ENCODE results near the gene FRMD1.

The FRMD1 gene

DNA sequence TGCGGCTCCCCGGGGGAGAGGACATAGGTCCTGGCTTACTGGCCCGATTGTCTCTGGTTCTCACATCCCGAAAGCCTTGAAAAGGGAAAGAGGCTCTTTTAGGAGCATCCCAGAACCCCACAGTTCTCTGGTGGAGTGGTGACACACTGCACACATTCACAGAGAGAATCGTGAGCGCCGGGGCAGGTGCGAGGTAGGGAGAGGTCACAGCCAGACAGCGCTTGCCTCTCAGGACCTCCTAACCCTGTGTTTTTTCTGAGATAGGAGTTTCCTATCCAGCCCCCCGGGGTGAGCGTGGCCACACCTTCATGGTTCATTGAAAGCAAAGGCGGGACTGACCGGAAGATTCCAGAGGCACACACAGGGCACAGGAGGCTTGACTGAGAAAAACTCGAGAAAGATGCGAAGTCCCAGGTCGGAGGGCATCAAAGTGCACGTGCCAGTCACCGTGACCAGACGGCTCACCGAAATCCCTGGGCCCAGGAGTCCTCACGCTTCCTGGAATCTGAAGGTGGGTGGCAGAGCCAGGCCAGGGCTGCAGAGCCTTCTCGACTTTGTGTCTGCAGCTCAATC, 46.5 kb upstream of the FRMD1 start:
- H3K4me3 ChIP-seq (replicated peaks; ENCODE audit: insufficient read depth, low read length): no peak overlapping the region
- no peaks in the 10 kb centered on the region for H3K27me3 ChIP-seq (ENCODE audit: insufficient read depth, poor library complexity, severe bottlenecking)
- H3K27ac ChIP-seq (replicated peaks): no peak overlapping the region
- TF ChIP-seq GABPA (IDR thresholded peaks at IDR 0.05; ENCODE audit: low read depth): no peak
- TF ChIP-seq, protein P1, sequence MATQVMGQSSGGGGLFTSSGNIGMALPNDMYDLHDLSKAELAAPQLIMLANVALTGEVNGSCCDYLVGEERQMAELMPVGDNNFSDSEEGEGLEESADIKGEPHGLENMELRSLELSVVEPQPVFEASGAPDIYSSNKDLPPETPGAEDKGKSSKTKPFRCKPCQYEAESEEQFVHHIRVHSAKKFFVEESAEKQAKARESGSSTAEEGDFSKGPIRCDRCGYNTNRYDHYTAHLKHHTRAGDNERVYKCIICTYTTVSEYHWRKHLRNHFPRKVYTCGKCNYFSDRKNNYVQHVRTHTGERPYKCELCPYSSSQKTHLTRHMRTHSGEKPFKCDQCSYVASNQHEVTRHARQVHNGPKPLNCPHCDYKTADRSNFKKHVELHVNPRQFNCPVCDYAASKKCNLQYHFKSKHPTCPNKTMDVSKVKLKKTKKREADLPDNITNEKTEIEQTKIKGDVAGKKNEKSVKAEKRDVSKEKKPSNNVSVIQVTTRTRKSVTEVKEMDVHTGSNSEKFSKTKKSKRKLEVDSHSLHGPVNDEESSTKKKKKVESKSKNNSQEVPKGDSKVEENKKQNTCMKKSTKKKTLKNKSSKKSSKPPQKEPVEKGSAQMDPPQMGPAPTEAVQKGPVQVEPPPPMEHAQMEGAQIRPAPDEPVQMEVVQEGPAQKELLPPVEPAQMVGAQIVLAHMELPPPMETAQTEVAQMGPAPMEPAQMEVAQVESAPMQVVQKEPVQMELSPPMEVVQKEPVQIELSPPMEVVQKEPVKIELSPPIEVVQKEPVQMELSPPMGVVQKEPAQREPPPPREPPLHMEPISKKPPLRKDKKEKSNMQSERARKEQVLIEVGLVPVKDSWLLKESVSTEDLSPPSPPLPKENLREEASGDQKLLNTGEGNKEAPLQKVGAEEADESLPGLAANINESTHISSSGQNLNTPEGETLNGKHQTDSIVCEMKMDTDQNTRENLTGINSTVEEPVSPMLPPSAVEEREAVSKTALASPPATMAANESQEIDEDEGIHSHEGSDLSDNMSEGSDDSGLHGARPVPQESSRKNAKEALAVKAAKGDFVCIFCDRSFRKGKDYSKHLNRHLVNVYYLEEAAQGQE (IDR thresholded peaks at IDR 0.05; ENCODE audit: insufficient replicate concordance, low read depth): no peak
- TF ChIP-seq SPI1 (IDR thresholded peaks at IDR 0.05; ENCODE audit: borderline replicate concordance, low read depth): no peak
- no peak for DNase-seq (ENCODE audit: low read depth in 1 of 2, low spot score in 1 of 2)

DNA sequence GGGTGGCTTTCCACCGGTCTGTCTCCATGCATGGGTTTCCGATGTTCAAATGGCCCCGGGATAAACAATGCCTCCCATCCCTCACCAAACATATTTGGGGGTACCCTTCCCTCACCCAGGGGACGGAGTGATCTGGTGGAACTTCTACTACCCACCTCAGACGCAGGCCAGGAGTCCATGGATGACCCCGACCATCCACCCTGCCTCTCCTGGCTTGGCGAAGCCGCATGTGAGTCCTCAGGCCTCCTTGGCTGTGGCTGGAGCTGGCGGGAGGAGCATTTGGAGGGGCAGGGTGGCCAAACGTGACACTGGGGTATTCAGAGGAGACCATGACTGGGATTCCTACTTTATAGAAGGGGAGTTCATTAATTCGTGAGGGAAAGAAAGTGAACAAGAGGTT, 45.9 kb upstream of the FRMD1 start:
- no peak for DNase-seq (ENCODE audit: low read depth in 1 of 2, low spot score in 1 of 2)
- no peaks in the 10 kb centered on the region for H3K27me3 ChIP-seq (ENCODE audit: insufficient read depth, poor library complexity, severe bottlenecking)
- TF ChIP-seq SPI1 (IDR thresholded peaks at IDR 0.05; ENCODE audit: borderline replicate concordance, low read depth) (no peak), GABPA (IDR thresholded peaks at IDR 0.05; ENCODE audit: low read depth) (no peak)
- TF ChIP-seq, protein P2, sequence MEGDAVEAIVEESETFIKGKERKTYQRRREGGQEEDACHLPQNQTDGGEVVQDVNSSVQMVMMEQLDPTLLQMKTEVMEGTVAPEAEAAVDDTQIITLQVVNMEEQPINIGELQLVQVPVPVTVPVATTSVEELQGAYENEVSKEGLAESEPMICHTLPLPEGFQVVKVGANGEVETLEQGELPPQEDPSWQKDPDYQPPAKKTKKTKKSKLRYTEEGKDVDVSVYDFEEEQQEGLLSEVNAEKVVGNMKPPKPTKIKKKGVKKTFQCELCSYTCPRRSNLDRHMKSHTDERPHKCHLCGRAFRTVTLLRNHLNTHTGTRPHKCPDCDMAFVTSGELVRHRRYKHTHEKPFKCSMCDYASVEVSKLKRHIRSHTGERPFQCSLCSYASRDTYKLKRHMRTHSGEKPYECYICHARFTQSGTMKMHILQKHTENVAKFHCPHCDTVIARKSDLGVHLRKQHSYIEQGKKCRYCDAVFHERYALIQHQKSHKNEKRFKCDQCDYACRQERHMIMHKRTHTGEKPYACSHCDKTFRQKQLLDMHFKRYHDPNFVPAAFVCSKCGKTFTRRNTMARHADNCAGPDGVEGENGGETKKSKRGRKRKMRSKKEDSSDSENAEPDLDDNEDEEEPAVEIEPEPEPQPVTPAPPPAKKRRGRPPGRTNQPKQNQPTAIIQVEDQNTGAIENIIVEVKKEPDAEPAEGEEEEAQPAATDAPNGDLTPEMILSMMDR (IDR thresholded peaks at IDR 0.05; ENCODE audit: insufficient read depth, low read length): no peak

DNA sequence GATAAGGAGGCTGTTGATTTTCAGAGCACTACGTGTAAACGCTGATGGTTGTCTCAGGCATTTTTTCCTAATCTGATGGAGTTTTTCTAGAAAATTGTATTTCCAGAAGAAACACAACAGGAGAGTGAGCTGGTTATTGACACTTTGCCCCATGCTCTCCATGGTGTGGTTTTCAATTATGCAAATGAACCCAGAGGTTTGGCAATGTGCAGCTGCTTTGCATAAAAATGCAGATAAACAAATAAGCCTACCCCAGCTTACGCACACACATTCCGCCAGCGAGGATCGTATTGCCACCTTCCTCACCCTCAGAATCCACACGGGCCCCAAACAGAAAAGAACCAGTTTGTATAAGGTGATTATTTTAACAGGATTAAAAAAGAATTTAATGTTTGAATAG, 45.1 kb upstream of the FRMD1 start:
- no peak for DNase-seq (ENCODE audit: low read depth in 1 of 2, low spot score in 1 of 2)
- no peaks in the 10 kb centered on the region for H3K27me3 ChIP-seq (ENCODE audit: insufficient read depth, poor library complexity, severe bottlenecking)
- H3K27ac ChIP-seq (replicated peaks): no peak overlapping the region
- no peak overlapping the region for H3K4me3 ChIP-seq (replicated peaks; ENCODE audit: insufficient read depth, low read length)
- TF ChIP-seq GABPA (IDR thresholded peaks at IDR 0.05; ENCODE audit: low read depth): no peak
- TF ChIP-seq, protein P1 (IDR thresholded peaks at IDR 0.05; ENCODE audit: insufficient replicate concordance, low read depth): no peak
- TF ChIP-seq, protein P2 (IDR thresholded peaks at IDR 0.05; ENCODE audit: insufficient read depth, low read length): no peak
- no peak for TF ChIP-seq SPI1 (IDR thresholded peaks at IDR 0.05; ENCODE audit: borderline replicate concordance, low read depth)
- TF ChIP-seq POLR2AphosphoS5 (IDR thresholded peaks at IDR 0.05; ENCODE audit: low read depth): no peak

More for the DNA sequence above, 45.9 kb upstream of the FRMD1 start:
- Histone ChIP-seq H3K4me3 (replicated peaks; ENCODE audit: insufficient read depth, low read length) (no peak overlapping the region), H3K27ac (replicated peaks) (no peak overlapping the region)

DNA sequence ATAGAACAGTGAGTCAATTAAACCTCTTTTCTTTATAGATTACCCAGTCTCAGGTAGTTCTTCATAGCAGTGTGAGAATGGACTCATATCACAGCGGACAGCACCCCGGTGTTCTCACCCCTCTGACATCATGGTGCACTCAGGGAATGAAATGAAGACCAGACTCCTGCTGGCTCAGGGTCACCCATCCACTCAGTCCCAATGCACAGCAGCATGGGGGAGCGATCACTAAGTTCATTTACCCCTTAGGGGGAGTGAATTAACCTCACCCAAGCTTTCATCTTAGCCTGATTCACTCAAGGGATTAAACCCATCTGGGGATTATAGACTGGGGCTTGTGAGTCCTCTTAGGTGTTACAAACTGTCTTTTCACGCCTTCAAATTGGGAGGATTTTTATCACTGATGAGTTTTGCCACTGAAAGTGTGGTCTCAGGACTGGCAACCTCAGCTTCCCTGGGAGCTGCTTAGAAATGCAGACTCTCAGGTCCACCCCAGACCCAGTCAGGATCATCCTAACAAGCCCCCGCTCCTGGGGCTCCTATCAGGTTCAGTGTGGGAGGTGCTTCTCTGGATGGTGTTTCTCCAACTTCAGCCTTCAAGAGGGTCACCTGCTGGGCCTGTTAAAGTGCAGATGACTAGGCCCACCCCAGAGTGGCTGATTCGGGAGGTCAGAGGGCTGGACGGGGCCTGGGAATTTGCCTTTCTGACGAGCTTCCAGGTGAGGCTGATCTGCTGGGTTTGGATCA, 44.3 kb upstream of the FRMD1 start:
- H3K4me3 ChIP-seq (replicated peaks; ENCODE audit: insufficient read depth, low read length): no peak overlapping the region
- H3K27ac ChIP-seq (replicated peaks): no peak overlapping the region
- TF ChIP-seq GABPA (IDR thresholded peaks at IDR 0.05; ENCODE audit: low read depth) (no peak), SPI1 (IDR thresholded peaks at IDR 0.05; ENCODE audit: borderline replicate concordance, low read depth) (no peak), POLR2AphosphoS5 (IDR thresholded peaks at IDR 0.05; ENCODE audit: low read depth) (no peak)
- TF ChIP-seq, protein P2 (IDR thresholded peaks at IDR 0.05; ENCODE audit: insufficient read depth, low read length): no peak
- TF ChIP-seq, protein P1 (IDR thresholded peaks at IDR 0.05; ENCODE audit: insufficient replicate concordance, low read depth): no peak
- no peak for DNase-seq (ENCODE audit: low read depth in 1 of 2, low spot score in 1 of 2)
- no peaks in the 10 kb centered on the region for H3K27me3 ChIP-seq (ENCODE audit: insufficient read depth, poor library complexity, severe bottlenecking)
